ENCODE measurements around the gene PCDHGB3.
"Not testable (repeated sequence)": the region's sequence is repeated elsewhere in the genome, so short reads cannot be mapped to it uniquely, and the experiment has no call there.

- not testable (repeated sequence) for TF ChIP-seq CTCF, POLR2A (IDR thresholded peaks at IDR 0.05)
These were observed 29.2 kb upstream of the PCDHGB3 start for GRCh38 chr5:141340781-141341354.
